ENCODE measurements around the gene ACOX2. TPM values are rescaled to one million over a fixed set of nuclear protein-coding genes. Genes with fewer than 3 reads are reported as not detected.

The ACOX2 gene
- total and polyA plus RNA-seq, 2 of the 13 experiments (the other 11 are each of a cell fraction or from before 2014, with no cell fraction given): 42.6 to 98.5 TPM

DNA sequence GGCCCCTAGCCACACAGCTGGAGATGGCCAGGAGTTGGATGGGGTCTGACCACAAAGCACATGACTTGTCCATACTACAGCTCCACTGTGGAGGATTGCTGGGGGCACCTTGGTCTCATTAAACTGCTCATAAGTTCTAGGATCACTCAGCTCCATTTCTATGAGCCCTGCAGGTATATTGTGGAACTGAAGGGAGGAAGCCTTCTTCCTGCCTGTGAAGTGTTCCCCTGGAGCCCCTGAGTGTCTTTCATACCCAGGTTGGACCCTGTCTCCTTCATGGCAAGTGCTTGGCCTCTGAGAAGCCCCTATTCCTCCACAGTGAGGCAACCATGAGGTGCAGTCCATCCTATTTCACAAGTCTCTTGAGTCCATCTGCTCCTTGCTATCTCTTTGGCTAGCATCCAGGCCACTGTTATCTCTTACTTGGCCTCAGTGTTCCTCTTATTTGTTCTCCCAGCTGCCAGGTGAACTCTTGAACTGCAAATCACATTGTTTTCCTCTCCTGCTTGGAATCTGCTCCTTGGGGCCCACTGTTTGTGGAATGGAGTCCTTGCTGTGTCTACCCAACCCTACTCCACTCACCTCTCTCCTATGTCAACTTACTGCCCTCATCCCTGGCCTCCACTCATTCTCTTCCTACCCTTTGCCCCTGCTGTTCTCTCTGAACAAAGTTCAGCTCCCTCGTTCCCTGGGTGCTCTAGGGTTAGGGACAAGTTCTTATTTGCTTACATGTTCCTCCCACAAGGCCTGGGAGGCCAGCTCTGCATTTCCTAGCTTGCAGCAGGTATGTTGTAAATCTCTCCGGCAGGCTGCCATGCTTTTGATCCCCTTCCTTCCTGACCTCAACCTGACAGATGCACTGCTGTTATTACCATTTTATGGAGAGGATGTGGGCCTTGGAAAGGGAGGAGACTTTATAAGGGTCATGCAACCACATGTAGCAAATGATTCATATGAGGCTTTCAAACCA, 1.2 kb downstream of the ACOX2 start (continued):
- TF ChIP-seq, protein P1, sequence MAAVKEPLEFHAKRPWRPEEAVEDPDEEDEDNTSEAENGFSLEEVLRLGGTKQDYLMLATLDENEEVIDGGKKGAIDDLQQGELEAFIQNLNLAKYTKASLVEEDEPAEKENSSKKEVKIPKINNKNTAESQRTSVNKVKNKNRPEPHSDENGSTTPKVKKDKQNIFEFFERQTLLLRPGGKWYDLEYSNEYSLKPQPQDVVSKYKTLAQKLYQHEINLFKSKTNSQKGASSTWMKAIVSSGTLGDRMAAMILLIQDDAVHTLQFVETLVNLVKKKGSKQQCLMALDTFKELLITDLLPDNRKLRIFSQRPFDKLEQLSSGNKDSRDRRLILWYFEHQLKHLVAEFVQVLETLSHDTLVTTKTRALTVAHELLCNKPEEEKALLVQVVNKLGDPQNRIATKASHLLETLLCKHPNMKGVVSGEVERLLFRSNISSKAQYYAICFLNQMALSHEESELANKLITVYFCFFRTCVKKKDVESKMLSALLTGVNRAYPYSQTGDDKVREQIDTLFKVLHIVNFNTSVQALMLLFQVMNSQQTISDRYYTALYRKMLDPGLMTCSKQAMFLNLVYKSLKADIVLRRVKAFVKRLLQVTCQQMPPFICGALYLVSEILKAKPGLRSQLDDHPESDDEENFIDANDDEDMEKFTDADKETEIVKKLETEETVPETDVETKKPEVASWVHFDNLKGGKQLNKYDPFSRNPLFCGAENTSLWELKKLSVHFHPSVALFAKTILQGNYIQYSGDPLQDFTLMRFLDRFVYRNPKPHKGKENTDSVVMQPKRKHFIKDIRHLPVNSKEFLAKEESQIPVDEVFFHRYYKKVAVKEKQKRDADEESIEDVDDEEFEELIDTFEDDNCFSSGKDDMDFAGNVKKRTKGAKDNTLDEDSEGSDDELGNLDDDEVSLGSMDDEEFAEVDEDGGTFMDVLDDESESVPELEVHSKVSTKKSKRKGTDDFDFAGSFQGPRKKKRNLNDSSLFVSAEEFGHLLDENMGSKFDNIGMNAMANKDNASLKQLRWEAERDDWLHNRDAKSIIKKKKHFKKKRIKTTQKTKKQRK (IDR thresholded peaks at IDR 0.05; ENCODE audit: low read length): no peak
- TF ChIP-seq ZNF629 (CRISPR knock-in tag; conservative IDR thresholded peaks at IDR 0.05) (peak; percentile 91), ZFY (CRISPR knock-in tag; IDR thresholded peaks at IDR 0.05) (peak; percentile 62), MEIS1 (CRISPR knock-in tag; IDR thresholded peaks at IDR 0.05; ENCODE audit: borderline replicate concordance) (0 out of 2 replicates have a peak, but pooled peaks have one; percentile 36), HOXA7 (CRISPR knock-in tag; IDR thresholded peaks at IDR 0.05) (no peak), STAT5B (CRISPR knock-in tag; IDR thresholded peaks at IDR 0.05) (no peak; the same call in 1 of the 2 replicates), ZNF274 (CRISPR knock-in tag; IDR thresholded peaks at IDR 0.05) (no peak), ATF7-NPFF (CRISPR knock-in tag; IDR thresholded peaks at IDR 0.05; ENCODE audit: low read depth) (peak; percentile 64; the same call in 1 of the 2 replicates), HMG20B (CRISPR knock-in tag; conservative IDR thresholded peaks at IDR 0.05) (0 out of 2 replicates have a peak, but pooled peaks have one; percentile 24), PHB2 (IDR thresholded peaks at IDR 0.05; ENCODE audit: partially characterized antibody) (no peak), ZFX (CRISPR knock-in tag; IDR thresholded peaks at IDR 0.05; ENCODE audit: low read depth) (peak; percentile 71), HCFC1 (IDR thresholded peaks at IDR 0.05; ENCODE audit: low read depth, low read length) (no peak), ZMAT3 (CRISPR knock-in tag; conservative IDR thresholded peaks at IDR 0.05) (no peak), PCBP1 (IDR thresholded peaks at IDR 0.05; ENCODE audit: borderline replicate concordance, low read depth, low read length) (no peak), ZSCAN31 (CRISPR knock-in tag; IDR thresholded peaks at IDR 0.05; ENCODE audit: low read depth) (peak; percentile 72; the same call in 1 of the 2 replicates), ZFP37 (CRISPR knock-in tag; IDR thresholded peaks at IDR 0.05; ENCODE audit: borderline replicate concordance) (no peak), ETV5 (CRISPR knock-in tag; IDR thresholded peaks at IDR 0.05; ENCODE audit: borderline replicate concordance) (no peak)
- TF ChIP-seq, protein P2, sequence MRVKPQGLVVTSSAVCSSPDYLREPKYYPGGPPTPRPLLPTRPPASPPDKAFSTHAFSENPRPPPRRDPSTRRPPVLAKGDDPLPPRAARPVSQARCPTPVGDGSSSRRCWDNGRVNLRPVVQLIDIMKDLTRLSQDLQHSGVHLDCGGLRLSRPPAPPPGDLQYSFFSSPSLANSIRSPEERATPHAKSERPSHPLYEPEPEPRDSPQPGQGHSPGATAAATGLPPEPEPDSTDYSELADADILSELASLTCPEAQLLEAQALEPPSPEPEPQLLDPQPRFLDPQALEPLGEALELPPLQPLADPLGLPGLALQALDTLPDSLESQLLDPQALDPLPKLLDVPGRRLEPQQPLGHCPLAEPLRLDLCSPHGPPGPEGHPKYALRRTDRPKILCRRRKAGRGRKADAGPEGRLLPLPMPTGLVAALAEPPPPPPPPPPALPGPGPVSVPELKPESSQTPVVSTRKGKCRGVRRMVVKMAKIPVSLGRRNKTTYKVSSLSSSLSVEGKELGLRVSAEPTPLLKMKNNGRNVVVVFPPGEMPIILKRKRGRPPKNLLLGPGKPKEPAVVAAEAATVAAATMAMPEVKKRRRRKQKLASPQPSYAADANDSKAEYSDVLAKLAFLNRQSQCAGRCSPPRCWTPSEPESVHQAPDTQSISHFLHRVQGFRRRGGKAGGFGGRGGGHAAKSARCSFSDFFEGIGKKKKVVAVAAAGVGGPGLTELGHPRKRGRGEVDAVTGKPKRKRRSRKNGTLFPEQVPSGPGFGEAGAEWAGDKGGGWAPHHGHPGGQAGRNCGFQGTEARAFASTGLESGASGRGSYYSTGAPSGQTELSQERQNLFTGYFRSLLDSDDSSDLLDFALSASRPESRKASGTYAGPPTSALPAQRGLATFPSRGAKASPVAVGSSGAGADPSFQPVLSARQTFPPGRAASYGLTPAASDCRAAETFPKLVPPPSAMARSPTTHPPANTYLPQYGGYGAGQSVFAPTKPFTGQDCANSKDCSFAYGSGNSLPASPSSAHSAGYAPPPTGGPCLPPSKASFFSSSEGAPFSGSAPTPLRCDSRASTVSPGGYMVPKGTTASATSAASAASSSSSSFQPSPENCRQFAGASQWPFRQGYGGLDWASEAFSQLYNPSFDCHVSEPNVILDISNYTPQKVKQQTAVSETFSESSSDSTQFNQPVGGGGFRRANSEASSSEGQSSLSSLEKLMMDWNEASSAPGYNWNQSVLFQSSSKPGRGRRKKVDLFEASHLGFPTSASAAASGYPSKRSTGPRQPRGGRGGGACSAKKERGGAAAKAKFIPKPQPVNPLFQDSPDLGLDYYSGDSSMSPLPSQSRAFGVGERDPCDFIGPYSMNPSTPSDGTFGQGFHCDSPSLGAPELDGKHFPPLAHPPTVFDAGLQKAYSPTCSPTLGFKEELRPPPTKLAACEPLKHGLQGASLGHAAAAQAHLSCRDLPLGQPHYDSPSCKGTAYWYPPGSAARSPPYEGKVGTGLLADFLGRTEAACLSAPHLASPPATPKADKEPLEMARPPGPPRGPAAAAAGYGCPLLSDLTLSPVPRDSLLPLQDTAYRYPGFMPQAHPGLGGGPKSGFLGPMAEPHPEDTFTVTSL (CRISPR knock-in tag; IDR thresholded peaks at IDR 0.05; ENCODE audit: borderline replicate concordance): peak; percentile 78; the same call in 1 of the 2 replicates
- TF ChIP-seq, protein P3, sequence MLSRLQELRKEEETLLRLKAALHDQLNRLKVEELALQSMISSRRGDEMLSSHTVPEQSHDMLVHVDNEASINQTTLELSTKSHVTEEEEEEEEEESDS (CRISPR knock-in tag; IDR thresholded peaks at IDR 0.05; ENCODE audit: borderline replicate concordance): 0 out of 2 replicates have a peak, but pooled peaks have one; percentile 32
